Measurements from ENCODE around the gene EIF2AK2.

DNA sequence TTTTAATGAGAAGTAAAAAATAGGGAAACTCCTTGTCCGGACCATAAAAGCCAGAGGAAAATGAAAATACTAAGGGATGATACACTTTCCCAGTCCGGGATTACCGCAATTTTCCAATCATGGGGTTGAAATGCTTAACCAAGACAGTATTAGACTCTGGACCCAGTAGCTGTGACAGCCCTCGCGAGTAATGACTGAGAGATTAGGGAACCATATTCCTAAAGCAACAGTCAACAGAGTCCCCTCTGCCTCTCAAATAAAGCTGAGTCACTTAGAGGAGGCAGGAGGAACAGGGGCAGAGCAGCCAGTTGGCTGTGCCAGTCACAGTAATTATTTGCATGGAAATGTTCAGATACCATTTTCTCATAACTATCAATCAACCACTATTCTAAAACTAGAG lies 37.6 kb downstream of the EIF2AK2 start:
- TF ChIP-seq POLR2A (IDR thresholded peaks at IDR 0.05; ENCODE audit: low read length) (no peak), GATA1 (IDR thresholded peaks at IDR 0.05; ENCODE audit: low read depth, low read length) (no peak)

All from erythroblast (primary cell).